NT2/D1 (cell line): Measurements from ENCODE around the gene CHCHD5.

Experiments
- SUZ12 ChIP-seq: IDR thresholded peaks from 2 replicates; pipeline ENCODE4 v1.6.1; 2011; ENCODE audit not compliant: insufficient read length, insufficient read depth; ENCODE audit errors: extremely low read depth
- YY1 ChIP-seq: IDR thresholded peaks from 2 replicates; pipeline ENCODE4 v1.6.1; 2011; ENCODE audit not compliant: insufficient read length, insufficient read depth
- ZNF274 ChIP-seq: IDR thresholded peaks from 2 replicates; pipeline ENCODE4 v1.6.1; 2011; ENCODE audit warnings: mild to moderate bottlenecking, low read depth, low read length

GRCh38 chr2:112615051-112615450 lies 30.6 kb downstream of the CHCHD5 start:
- TF ChIP-seq SUZ12 (no peak), YY1 (no peak), ZNF274 (no peak)
